HG02852 (cell line): ENCODE results near the gene ADCY1.

ENCODE experiments used
- ATAC-seq: cut with Tn5 transposase; IDR thresholded peaks from one replicate; pipeline ENCODE4 v1.9.1; 2021; ENCODE audit warnings: mild to moderate bottlenecking, moderate library complexity; ENCODE audit not compliant: unreplicated experiment

ADCY1 gene

GRCh38 chr7:45592230-45592991 lies 18.2 kb downstream of the ADCY1 start:
- ATAC-seq = no peak

DNA sequence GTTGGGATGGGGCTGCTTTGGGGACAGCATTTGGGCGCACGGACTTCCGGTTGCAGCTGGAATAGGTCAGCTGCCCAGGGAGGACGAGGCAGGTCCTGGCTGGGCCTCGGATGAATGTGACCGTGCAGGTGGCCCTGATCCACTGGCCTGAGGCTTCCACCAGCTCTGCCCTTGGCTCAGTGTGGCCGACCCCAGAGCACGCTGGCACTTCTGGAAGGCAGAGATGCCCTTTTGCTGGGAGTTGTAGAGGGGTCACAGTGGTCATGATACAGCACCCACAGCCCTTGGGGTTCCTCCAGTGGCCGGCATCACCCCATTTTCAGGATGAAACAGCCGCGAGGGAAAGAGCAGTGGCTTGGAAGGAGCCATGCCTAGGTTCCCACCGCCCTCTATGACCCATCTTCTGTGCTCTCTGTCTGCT lies 19.0 kb downstream of the ADCY1 start:
- ATAC-seq = no peak

GRCh38 chr7:45593877-45594276 lies 19.7 kb downstream of the ADCY1 start:
- ATAC-seq = no peak

DNA sequence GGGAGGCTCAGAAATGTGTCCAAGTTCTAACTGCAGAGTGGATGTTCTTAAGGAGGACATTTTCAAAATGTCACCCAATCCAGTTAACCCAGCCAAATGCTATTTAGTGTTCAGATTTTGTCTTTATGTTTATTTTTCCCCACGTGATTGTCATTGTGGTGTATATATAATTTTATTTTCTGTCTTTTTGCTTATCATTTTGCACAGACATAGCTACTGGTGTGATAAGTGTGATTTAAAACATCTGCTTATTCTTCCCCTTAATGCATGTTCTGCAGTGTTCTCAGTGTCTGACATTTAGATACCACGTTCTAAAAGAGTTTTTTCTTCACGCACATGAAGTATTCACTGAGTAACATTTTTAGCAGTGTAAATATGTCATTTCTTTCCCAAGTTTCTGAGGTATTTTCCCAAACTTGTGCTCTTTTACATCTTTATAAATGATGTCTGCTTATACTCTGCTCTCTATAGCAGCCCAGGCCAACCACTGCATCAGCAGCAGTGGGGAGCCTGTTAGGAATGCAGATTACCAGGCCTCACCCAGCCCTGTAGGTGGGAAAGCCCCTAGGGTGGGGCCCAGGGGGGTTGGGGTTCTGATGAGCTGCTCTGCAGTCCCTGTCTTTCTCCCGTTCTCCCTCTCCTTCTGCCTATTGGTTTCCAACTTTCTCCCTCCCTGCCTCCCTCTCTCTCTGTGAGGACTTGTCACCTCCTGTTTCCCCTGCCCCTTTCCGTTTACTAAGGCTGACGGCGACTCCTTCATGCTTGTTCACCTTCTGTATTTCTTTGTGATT lies 20.8 kb downstream of the ADCY1 start:
- ATAC-seq = no peak

GRCh38 chr7:45595809-45596664 lies 21.9 kb downstream of the ADCY1 start:
- ATAC-seq = no peak

- ATAC-seq = no peak
Observed at GRCh38 chr7:45596665-45597095, 22.5 kb downstream of the ADCY1 start.

- ATAC-seq = no peak
Observed at GRCh38 chr7:45597286-45597984, 23.3 kb downstream of the ADCY1 start.

GRCh38 chr7:45598886-45599520 lies 24.8 kb downstream of the ADCY1 start:
- no peak for ATAC-seq

- no peak for ATAC-seq
Observed at GRCh38 chr7:45599851-45600706, 25.9 kb downstream of the ADCY1 start.

GRCh38 chr7:45601094-45601493 lies 26.9 kb downstream of the ADCY1 start:
- ATAC-seq = no peak

GRCh38 chr7:45601816-45602540 lies 27.8 kb downstream of the ADCY1 start:
- ATAC-seq = no peak

DNA sequence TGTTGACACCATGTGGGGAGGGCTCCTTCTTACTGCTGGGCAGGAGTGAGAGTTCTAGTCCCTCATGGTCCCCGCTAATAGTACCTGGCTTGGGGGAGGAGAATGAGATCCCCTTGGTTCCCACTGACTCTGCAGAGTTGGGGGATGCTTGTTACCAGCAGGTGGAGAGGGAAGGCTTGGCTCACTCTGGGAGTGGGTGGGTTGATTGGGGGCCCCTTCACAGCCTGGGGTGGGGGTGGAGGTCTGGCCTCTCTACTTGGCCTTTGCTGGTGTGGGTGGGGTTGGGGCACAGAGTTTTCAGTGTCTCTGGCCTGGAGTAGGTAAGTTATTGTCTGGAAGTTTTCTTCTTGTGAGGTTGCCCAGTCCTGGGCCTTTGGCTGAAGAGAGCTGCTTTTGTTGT lies 31.9 kb downstream of the ADCY1 start:
- no peak for ATAC-seq

DNA sequence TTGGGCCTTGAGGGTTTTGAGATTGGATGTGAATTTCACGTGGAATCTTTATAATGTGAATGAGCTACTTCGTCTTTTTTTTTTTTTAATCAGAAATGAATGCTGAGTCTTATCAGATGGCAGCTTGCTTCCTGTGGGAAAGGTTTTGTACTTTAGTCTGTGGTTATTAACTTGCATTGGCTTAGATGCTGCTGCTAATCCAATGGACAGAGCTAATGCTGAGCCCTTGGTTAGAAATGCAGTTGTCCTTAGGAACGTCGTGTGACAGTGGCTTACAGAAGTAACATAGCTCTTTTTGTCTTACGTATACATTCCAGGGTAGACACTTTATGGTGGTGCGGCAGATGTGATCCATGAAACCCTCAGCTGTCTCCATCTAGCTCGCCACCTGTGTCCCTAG lies 32.8 kb downstream of the ADCY1 start:
- ATAC-seq = no peak

DNA sequence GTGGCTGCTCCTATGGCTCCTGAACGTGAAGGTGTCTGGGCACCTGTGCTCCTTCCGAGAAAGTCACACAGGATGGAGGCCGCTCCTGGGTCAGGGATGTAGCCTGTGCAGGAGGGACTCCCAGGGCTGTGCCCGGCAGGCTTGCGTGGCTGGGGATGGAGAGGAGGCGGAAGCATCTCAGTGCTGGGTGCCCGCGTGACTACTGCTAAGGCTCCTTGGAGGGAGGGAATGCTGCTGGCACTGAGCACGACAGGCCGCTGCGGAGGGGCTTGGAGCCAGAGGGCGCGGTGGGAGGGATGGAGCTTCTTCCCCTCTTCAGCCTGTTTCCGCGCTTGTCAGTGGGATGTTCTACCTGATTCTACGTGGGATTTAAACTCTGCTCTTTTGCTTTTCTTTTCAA lies 35.0 kb downstream of the ADCY1 start:
- ATAC-seq = no peak

- ATAC-seq = no peak
Observed at GRCh38 chr7:45610019-45610418, 35.9 kb downstream of the ADCY1 start.

DNA sequence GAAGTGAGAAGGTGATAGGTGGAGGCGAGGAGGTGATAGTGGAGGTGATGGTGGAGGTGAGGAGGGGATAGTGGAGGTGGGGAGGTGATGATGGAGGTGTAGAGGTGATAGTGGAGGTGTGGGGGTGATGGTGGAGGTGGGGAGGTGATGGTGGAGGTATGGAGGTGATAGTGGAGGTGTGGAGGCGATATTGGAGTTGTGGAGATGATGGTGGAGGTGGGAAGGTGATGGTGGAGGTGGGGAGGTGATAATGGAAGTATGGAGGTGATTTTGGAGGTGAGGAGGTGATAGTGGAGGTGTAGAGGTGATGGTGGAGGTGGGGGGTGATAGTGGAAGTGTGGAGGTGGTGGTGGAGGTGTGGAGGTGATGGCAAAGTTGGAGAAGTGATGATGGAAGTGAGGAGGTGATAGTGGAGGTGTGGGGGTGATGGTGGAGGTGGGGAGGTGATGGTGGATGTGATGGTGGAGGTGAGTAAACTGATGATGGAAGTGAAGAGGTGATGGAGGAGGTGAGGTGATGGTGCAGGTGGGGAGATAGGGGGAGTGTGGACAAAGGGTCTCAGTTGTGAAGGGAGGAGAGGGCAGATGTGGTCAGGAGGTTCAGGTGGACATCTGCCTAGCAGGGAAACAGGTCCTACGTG lies 36.6 kb downstream of the ADCY1 start:
- no peak for ATAC-seq

DNA sequence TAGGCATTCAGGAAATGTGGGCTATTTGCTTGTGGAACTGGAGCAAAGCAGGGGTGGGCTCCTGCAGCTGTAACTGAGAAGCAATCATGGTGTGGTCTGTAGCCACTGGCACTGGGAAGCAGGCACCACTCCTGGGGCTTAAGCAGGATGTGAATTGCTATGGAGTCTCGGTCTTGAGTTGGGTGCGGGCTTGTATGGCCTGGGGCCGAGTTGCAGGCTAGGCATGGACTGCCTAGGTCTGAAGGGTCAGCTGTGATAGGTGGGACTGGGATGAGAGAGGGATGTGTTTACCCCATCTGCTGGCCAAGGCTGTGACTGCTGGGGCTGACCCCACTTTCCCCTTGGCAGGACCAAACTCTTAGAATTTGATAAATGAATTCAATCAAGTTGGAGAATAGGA lies 43.0 kb downstream of the ADCY1 start:
- no peak for ATAC-seq

DNA sequence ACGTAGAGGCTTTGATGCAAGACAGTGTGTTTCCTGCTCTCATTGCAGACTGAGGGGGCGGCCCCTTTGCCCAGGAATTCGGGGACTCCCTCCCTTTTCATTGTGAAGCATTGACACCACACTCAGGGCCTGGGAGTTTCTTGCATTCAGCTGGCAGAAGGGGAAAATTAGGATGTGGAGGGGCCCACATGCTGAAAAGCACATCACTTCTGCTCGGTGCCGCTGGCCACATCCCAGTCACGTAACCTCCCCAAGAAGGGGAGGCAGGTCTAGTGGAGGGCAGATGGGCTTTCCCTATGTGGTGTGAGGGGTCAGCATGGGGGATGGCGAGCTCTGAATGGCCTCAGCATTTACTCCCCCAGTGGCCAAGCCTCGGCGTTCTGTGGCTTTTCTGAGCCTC lies 47.9 kb downstream of the ADCY1 start:
- ATAC-seq = no peak
